H9 (cell line): ENCODE data around the gene CX3CR1. TPM values are rescaled to one million over a fixed set of nuclear protein-coding genes. Genes with fewer than 3 reads are reported as not detected.

ENCODE experiments used
- DNase-seq: peaks from one replicate; pipeline ENCODE4 v3.0.0-alpha.2; 2017
- H2AFZ ChIP-seq: one replicate; pipeline ENCODE4 v1.6.1; 2013; ENCODE audit warnings: mild to moderate bottlenecking, low read length, control low read depth, moderate library complexity
- H2AK5ac ChIP-seq: 2 replicates; pipeline ENCODE4 v1.6.1; 2013; ENCODE audit warnings: low read length, control low read depth, mixed read lengths; ENCODE audit not compliant: insufficient read length
- H2BK120ac ChIP-seq: one replicate; pipeline ENCODE4 v1.6.1; 2013; ENCODE audit warnings: low read depth, mild to moderate bottlenecking, low read length, control low read depth, inconsistent platforms; ENCODE audit not compliant: poor library complexity, severe bottlenecking
- H2BK12ac ChIP-seq: 2 replicates; pipeline ENCODE4 v1.6.1; 2013; ENCODE audit warnings: low read length, control low read depth, mixed read lengths, low read depth; ENCODE audit not compliant: insufficient read length
- H2BK15ac ChIP-seq: 2 replicates; pipeline ENCODE4 v1.6.1; 2013; ENCODE audit warnings: low read depth, low read length, control low read depth
- H2BK20ac ChIP-seq: one replicate; pipeline ENCODE4 v1.6.1; 2013; ENCODE audit warnings: low read depth, mild to moderate bottlenecking, low read length, control low read depth, inconsistent platforms; ENCODE audit not compliant: poor library complexity, severe bottlenecking
- H2BK5ac ChIP-seq: 2 replicates; pipeline ENCODE4 v1.6.1; 2013; ENCODE audit warnings: low read length, control low read depth, mixed read lengths; ENCODE audit not compliant: insufficient read length
- H3K14ac ChIP-seq: 2 replicates; pipeline ENCODE4 v1.6.1; 2013; ENCODE audit warnings: low read length, control low read depth; ENCODE audit not compliant: insufficient read depth
- H3K18ac ChIP-seq: 2 replicates; pipeline ENCODE4 v1.6.1; 2013; ENCODE audit warnings: low read depth, mild to moderate bottlenecking, mixed read lengths, low read length, control low read depth; ENCODE audit not compliant: insufficient read length
- H3K23ac ChIP-seq: 2 replicates; pipeline ENCODE4 v1.6.1; 2013; ENCODE audit warnings: low read length, control low read depth, mixed read lengths, low read depth; ENCODE audit not compliant: insufficient read length
- H3K23me2 ChIP-seq: 2 replicates; pipeline ENCODE4 v1.6.1; 2013; ENCODE audit warnings: low read depth, mild to moderate bottlenecking, mixed read lengths, low read length, control low read depth; ENCODE audit not compliant: insufficient read length, poor library complexity, severe bottlenecking
- H3K27ac ChIP-seq: 2 replicates; pipeline ENCODE4 v1.5.1; 2013; ENCODE audit warnings: low read length, control low read depth, mixed read lengths, low read depth; ENCODE audit not compliant: insufficient read length
- H3K27me3 ChIP-seq: 2 replicates; pipeline ENCODE4 v1.6.1; 2013; ENCODE audit warnings: low read length, control low read depth, inconsistent platforms; ENCODE audit not compliant: insufficient read depth
- H3K4ac ChIP-seq: 2 replicates; pipeline ENCODE4 v1.6.1; 2013; ENCODE audit warnings: low read depth, mild to moderate bottlenecking, control low read depth, inconsistent platforms, low read length, moderate library complexity
- H3K4me1 ChIP-seq: 2 replicates; pipeline ENCODE4 v1.6.1; 2013; ENCODE audit warnings: low read length, control low read depth, inconsistent platforms; ENCODE audit not compliant: insufficient read depth
- H3K4me2 ChIP-seq: 2 replicates; pipeline ENCODE4 v1.6.1; 2013; ENCODE audit warnings: low read length, control low read depth, mixed read lengths; ENCODE audit not compliant: insufficient read length, insufficient read depth
- H3K56ac ChIP-seq: 2 replicates; pipeline ENCODE4 v1.6.1; 2013; ENCODE audit warnings: low read depth, mild to moderate bottlenecking, mixed read lengths, low read length, control low read depth; ENCODE audit not compliant: insufficient read length
- H3K79me1 ChIP-seq: 2 replicates; pipeline ENCODE4 v1.6.1; 2013; ENCODE audit warnings: low read depth, mild to moderate bottlenecking, moderate library complexity, low read length, control low read depth, inconsistent platforms; ENCODE audit not compliant: insufficient read depth, poor library complexity, severe bottlenecking
- H3K79me2 ChIP-seq: 2 replicates; pipeline ENCODE4 v1.6.1; 2013; ENCODE audit warnings: low read length, control low read depth, inconsistent platforms; ENCODE audit not compliant: insufficient read depth
- H3K9ac ChIP-seq: 2 replicates; pipeline ENCODE4 v1.6.1; 2013; ENCODE audit warnings: low read length, control low read depth, mixed read lengths; ENCODE audit not compliant: insufficient read length; ENCODE audit errors: extremely low read depth
- H3K9me3 ChIP-seq: one replicate; pipeline ENCODE4 v1.6.1; 2013; ENCODE audit warnings: low read depth, low read length, inconsistent platforms; ENCODE audit not compliant: control insufficient read depth
- H3T11ph ChIP-seq: one replicate; pipeline ENCODE4 v1.6.1; 2013; ENCODE audit warnings: mild to moderate bottlenecking, low read length, control low read depth, inconsistent platforms
- H4K20me1 ChIP-seq: one replicate; pipeline ENCODE4 v1.6.1; 2013; ENCODE audit not compliant: control insufficient read depth, insufficient read length, insufficient read depth
- H4K5ac ChIP-seq: 2 replicates; pipeline ENCODE4 v1.6.1; 2013; ENCODE audit warnings: low read depth, mild to moderate bottlenecking, mixed read lengths, low read length, control low read depth; ENCODE audit not compliant: insufficient read length
- H4K8ac ChIP-seq: replicated peaks from 2 replicates; pipeline ENCODE4 v1.6.1; 2013; ENCODE audit warnings: low read length, control low read depth, mixed read lengths, low read depth; ENCODE audit not compliant: insufficient read length
- H4K91ac ChIP-seq: 2 replicates; pipeline ENCODE4 v1.6.1; 2013; ENCODE audit warnings: low read depth, mild to moderate bottlenecking, moderate library complexity, mixed read lengths, low read length, control low read depth; ENCODE audit not compliant: insufficient read length
- H3K27ac Mint-ChIP-seq, 3 experiments: 2 replicates in 2 of 3; 3 replicates in 1 of 3; pipeline ENCODE4 v1.8.0; 2020 to 2021; ENCODE audit warnings: mixed read lengths in 3 of 3, mild to moderate bottlenecking in 1 of 3, moderate library complexity in 1 of 3
- H3K27me3 Mint-ChIP-seq: 2 replicates; pipeline ENCODE4 v1.8.0; 2021; ENCODE audit warnings: low read depth, mild to moderate bottlenecking, moderate library complexity, mixed read lengths
- H3K36me3 Mint-ChIP-seq, 3 experiments: 2 replicates in 2 of 3; 3 replicates in 1 of 3; pipeline ENCODE4 v1.8.0; 2020 to 2021; ENCODE audit warnings: low read depth in 3 of 3, mixed read lengths in 3 of 3; ENCODE audit not compliant: insufficient read depth in 1 of 3
- H3K4me1 Mint-ChIP-seq, 2 experiments: 2 replicates each; pipeline ENCODE4 v1.8.0; 2020; ENCODE audit warnings: mixed read lengths in 2 of 2
- H3K4me3 Mint-ChIP-seq, 2 experiments: 2 replicates in 1 of 2; 3 replicates in 1 of 2; pipeline ENCODE4 v1.8.0; 2020 to 2021; ENCODE audit warnings: mild to moderate bottlenecking in 2 of 2, mixed read lengths in 2 of 2, moderate library complexity in 1 of 2
- H3K9me3 Mint-ChIP-seq, 2 experiments: 2 replicates in 1 of 2; 3 replicates in 1 of 2; pipeline ENCODE4 v1.8.0; 2020; ENCODE audit warnings: mild to moderate bottlenecking in 2 of 2, mixed read lengths in 2 of 2, moderate library complexity in 1 of 2
- WGBS: extraction: QIAGEN DNeasy Blood & Tissue Kit; methylation state at CpG from one replicate; pipeline ENCODE4 v1.1.7; 2013; ENCODE audit warnings: missing lambda C conversion rate, low lambda C conversion rate, mixed read lengths; ENCODE audit not compliant: insufficient read length; ENCODE audit errors: extremely low coverage; 5-methylcytosine and 5-hydroxymethylcytosine counted together
- total RNA-seq: library from RNA; stranded (reverse); gene quantifications from 2 replicates; pipeline ENCODE4 v1.2.1, GENCODE V29; 2021
- TF ChIP-seq, protein P1 (sequence below): fragments of 200-600 bp; sonication (generic); conservative IDR thresholded peaks from 3 replicates; pipeline ENCODE4 v1.8.0; 2021; ENCODE audit warnings: antibody characterized with exemption, mild to moderate bottlenecking

The CX3CR1 gene
- total RNA-seq, 1 experiment from 2014 or later = not detected

DNA sequence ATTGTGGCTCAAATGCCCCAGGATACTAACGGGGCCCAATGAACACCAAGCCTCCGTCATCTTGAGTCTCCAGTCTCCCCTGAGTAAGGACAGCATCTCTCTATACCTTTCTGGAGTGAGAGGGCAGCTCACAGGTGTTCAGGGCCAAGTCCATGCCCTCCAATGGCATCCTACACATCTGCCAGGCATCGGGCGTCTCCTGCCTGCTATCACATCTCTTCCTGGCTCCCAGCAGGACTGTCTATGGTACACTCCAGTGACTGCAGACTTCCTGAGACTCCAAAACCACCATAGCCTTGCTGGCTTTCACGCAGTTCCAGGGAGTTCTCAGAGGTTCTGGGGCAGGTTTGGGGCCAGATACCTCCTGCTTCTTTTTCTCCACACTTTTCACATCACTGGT, 28.3 kb downstream of the CX3CR1 start:
- Histone ChIP-seq H2BK20ac (no peak overlapping the region), H3K23ac (no peak overlapping the region), H2AK5ac (no peak overlapping the region), H2BK120ac (no peak overlapping the region), H3K27ac (no peak overlapping the region), H4K8ac (no peak overlapping the region), H3T11ph (no peak overlapping the region), H2BK12ac (no peak overlapping the region), H3K4me1 (no peaks in the 10 kb centered on the region), H2AFZ (no peak overlapping the region), H4K91ac (no peak overlapping the region), H2BK5ac (no peak overlapping the region), H3K23me2 (no peaks in the 10 kb centered on the region), H3K18ac (no peak overlapping the region), H3K9me3 (no peaks in the 10 kb centered on the region), H2BK15ac (no peak overlapping the region), H3K14ac (no peak overlapping the region), H3K4me2 (no peak overlapping the region), H3K79me2 (no peaks in the 10 kb centered on the region), H3K56ac (no peak overlapping the region), H3K4ac (no peak overlapping the region), H4K5ac (no peak overlapping the region), H3K27me3 (no peaks in the 10 kb centered on the region), H4K20me1 (no peaks in the 10 kb centered on the region), H3K79me1 (no peaks in the 10 kb centered on the region), H3K9ac (no peak overlapping the region)
- Mint-ChIP-seq H3K27ac (no peak overlapping the region), H3K4me3 (no peak overlapping the region), H3K36me3 (no peaks in the 10 kb centered on the region), H3K27me3 (peaks cover 5% of the 10 kb centered on the region), H3K9me3 (no peaks in the 10 kb centered on the region), H3K4me1 (no peaks in the 10 kb centered on the region)
- WGBS = no CpG with 5 or more reads among the region's 5 CpGs
- TF ChIP-seq, protein P1, sequence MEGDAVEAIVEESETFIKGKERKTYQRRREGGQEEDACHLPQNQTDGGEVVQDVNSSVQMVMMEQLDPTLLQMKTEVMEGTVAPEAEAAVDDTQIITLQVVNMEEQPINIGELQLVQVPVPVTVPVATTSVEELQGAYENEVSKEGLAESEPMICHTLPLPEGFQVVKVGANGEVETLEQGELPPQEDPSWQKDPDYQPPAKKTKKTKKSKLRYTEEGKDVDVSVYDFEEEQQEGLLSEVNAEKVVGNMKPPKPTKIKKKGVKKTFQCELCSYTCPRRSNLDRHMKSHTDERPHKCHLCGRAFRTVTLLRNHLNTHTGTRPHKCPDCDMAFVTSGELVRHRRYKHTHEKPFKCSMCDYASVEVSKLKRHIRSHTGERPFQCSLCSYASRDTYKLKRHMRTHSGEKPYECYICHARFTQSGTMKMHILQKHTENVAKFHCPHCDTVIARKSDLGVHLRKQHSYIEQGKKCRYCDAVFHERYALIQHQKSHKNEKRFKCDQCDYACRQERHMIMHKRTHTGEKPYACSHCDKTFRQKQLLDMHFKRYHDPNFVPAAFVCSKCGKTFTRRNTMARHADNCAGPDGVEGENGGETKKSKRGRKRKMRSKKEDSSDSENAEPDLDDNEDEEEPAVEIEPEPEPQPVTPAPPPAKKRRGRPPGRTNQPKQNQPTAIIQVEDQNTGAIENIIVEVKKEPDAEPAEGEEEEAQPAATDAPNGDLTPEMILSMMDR = no peak
- DNase-seq = no peak
